ENCODE results near the gene RPL22. TPM values are rescaled to one million over a fixed set of nuclear protein-coding genes. Genes with fewer than 3 reads are reported as not detected.

Gene RPL22
- polyA plus RNA-seq, 6 donors from 2014 or later = 148 to 237 (median 187) TPM

Other genes starting within 250 kb of the RPL22 start
- 1 to 10 TPM in 2 of 6 donors, under 1 TPM in 3, not detected in 1; 0.51 to 1.1 (median 0.68) TPM for gene NPHP4, start 207.2 kb downstream of the RPL22 start, polyA plus RNA-seq (ENCODE audit: low read depth in 6 of 6)
- 10 to 100 TPM; 10.2 to 16.8 (median 13.9) TPM for gene KCNAB2, start 153.7 kb downstream of the RPL22 start, polyA plus RNA-seq (ENCODE audit: low read depth in 6 of 6)
- not detected for gene CHD5, start 19.3 kb downstream of the RPL22 start, polyA plus RNA-seq (ENCODE audit: low read depth in 6 of 6)
- gene RNF207, start 6.5 kb upstream of the RPL22 start, polyA plus RNA-seq (ENCODE audit: low read depth in 6 of 6) = under 1 TPM in 4 of 6 donors, not detected in 2; 0.12 to 0.61 (median 0.26) TPM
- 10 to 100 TPM in 4 of 6 donors, 1 to 10 TPM in 2; 5.4 to 16.2 (median 11.6) TPM for gene ICMT, start 36.4 kb upstream of the RPL22 start, polyA plus RNA-seq (ENCODE audit: low read depth in 6 of 6)
- gene HES3, start 44.6 kb upstream of the RPL22 start, polyA plus RNA-seq (ENCODE audit: low read depth in 6 of 6) = not detected
- not detected for gene GPR153, start 61.5 kb upstream of the RPL22 start, polyA plus RNA-seq (ENCODE audit: low read depth in 6 of 6)
- gene ACOT7, start 194.2 kb upstream of the RPL22 start, polyA plus RNA-seq (ENCODE audit: low read depth in 6 of 6) = 1 to 10 TPM; 1.8 to 3.7 (median 2.9) TPM
- gene HES2, start 220.3 kb upstream of the RPL22 start, polyA plus RNA-seq (ENCODE audit: low read depth in 6 of 6) = not detected
- gene ESPN, start 225.2 kb upstream of the RPL22 start, polyA plus RNA-seq (ENCODE audit: low read depth in 6 of 6) = not detected

Measured in naive B cell (primary cell).